Stimulated activated CD4-positive, alpha-beta T cell treated with anti-CD3 and anti-CD28 coated beads, Interleukin-4, amount 100 ng/mL, for 48 hours (primary cell): ENCODE measurements around the gene TBC1D8.

ENCODE experiments used
- DNase-seq, 2 donors: peaks; one replicate each; pipeline ENCODE4 v3.0.0-alpha.2; 2020; ENCODE audit warnings: low read depth in 2 of 2

The TBC1D8 gene

DNA sequence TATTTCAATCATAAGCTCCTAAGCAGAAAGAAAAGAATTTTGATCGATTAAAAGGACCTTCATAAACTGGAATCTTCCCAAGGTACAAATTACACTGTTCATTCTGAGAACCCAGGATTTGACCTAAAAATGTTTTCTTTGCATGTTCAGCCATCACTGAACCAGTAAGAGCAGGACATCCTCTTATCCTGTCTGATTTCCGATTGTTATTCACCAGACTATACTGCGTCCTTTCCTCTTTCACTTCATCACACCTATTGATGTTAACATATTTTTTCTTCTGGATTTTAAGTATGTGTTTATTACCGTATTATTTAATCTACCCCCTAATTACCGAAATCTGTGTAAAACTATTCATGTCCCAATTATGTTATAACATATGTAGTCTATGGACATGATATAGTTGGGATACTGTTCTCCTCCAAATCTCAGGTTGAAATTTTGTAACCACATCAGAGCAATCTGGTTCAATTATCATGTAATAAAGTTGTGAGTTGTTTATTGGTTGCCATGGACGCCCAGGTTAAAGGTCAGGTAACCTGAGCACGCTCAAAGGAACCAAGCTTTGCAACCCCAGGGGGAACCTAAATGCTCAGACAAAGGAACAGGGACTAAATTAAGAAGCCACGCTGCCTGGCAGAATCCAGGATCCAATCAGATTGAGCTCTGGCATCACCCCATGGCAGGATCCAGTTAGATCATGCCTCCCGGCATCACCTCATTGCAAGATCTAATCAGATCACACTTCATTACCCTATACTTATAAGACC, 11.6 kb upstream of the TBC1D8 start:
- DNase-seq = no peak

DNA sequence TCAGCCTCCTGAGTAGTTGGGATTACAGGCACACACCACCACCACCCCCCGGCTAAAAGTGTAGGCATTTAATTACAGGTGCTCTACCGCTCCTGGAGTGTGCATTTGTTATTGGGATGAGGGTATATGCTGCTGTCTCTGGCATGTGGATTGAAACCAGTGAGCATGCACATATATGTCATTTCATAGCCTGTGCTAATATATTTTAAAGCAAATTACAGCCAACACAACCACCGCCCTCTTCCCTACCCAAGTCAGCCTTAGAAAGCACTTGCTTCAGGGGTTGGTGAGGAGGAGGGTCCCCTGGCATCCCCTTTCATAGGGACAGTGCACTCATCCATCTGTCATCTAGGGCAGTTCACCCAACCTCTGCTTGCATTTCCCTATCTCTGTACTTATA, 10.5 kb upstream of the TBC1D8 start:
- DNase-seq = no peak

DNA sequence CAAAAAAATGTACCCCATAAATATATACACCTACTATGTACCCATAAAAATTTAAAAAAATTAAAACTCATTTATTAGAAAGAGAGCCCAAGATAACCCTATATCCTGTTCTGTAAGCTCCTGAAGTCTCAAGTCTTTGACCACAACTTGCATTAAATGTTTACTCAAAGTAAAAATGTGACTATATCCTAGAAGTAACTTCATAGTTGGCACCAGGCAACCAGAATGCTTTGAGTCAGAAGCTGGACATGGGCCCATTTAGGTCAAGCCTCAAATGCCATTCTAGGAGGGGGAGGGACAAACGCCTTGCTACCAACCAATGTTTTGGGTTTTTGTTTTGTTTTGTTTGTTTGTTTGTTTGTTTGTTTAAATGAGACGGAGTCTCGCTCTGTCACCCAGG, 9.3 kb upstream of the TBC1D8 start:
- no peak for DNase-seq

DNA sequence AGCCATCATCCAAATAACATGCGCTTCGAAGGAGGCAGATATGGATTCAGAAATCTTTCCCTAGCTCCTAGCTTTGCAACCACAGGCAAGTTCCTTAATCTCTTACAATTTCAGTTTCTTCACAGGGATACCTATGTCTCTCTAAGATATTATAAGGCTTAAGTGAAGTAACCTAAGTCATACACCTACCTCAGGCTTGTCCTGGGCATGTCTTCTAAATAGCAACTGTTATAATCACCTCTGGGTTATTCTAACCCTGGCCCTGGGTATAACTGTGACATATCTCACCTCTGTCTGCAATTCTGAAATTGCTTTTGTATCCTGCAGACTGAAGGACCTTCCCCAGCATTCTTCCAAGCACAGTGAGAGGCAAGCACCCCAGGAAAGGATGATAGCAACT, 8.3 kb upstream of the TBC1D8 start:
- no peak for DNase-seq

DNA sequence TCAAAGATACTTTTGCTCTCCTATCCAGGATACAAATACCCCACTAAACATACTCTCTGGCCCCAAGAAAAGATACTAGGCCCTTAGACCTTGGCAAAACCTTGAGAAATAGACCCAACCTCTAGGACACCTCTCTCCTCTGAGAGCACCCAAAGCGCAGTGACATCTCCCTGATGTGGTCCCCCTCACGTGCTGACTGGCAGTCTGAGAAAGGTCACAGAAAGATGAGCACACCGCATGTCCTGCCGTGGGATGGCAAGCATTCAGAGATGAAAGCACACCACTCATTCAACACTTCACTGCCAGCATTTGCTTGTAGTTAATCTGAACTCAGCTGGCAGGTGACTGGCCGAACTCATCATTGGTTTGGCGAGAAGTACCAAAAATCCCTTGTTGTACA, 6.1 kb upstream of the TBC1D8 start:
- no peak for DNase-seq

DNA sequence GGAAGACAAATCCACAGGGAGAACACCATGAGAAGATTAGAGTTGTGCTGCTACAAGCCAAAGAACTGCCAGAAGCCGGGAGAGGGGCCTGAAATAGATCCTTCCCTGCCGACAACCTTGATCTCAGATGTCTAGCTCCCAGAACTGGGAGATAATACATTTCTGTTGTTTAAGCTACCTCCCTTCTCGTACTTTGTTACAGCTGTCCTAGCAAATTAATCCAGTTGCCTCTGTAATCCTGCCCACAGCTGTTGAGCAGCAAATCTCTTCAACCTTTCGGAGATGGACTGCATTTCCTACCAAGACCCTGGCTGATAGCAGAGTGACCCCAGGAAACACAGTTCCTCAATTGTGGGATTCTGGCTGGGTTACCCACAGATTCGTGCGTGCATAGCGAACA, 2.6 kb upstream of the TBC1D8 start:
- DNase-seq = no peak

DNA sequence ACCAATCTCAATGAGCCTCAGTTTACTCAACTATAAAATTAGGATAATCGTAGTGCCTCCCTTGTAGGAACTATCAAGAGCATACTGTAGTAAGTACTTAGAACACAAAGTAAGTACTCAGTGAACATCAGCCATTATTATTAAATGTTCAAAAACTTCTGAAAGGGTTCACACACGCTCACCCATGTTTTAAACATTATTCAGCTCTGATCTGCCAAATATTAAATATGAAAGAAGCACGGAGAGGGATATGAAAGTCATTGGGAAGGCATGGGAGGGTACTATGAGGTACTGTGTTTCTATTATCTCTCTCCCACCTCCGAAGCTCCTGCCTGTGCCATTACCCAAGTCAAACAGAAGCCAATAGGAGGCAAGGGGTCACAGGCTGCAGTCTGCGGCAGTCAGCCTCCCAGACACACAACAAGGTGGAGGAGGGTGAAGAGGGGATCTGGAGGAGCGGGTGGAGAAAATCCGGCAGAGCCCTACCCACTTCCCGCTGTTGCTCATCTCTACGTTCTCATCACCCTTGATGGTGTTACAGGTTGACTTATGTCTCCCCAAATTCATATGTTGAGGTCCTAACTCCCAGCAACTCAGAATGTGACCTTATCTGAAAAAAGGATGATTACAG, 2.0 kb upstream of the TBC1D8 start:
- no peak for DNase-seq

DNA sequence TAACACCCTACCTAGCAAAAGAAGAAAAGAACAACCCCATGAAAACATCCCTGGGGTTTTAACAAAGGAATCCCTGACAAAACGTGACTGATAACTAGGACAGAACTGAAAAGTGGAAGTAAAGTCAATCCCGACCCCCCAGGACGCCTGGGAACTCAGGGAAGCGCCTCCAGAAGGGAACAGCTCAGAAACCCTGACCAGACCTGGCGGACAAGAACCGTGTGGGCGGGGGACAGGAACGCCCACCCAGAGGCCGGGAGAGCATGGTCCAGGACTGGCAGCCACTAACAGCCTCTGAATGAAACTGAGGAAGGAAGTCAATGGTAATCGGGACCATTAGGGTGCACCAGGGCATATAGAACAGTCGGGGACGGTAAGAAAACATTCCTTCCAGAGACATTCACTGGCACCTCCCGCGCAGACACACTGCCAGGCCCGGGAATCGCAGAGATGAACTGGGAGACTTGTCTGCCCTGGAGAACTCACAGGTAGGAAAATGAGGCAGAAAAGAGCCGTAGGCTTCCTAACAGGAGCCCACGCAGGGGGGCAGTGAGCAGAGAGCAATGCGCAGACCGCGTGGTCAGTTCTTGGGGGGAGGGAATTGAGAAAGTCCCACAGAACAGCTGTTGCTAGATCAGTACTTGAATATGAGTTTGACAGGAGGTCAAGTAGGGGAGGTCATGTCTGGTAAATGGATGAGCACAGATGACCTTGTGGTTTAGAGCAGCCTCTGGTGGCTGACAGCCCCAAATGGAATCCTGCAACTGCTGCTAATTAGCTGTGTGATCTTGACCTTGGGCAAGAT, 1.3 kb upstream of the TBC1D8 start:
- no peak for DNase-seq

DNA sequence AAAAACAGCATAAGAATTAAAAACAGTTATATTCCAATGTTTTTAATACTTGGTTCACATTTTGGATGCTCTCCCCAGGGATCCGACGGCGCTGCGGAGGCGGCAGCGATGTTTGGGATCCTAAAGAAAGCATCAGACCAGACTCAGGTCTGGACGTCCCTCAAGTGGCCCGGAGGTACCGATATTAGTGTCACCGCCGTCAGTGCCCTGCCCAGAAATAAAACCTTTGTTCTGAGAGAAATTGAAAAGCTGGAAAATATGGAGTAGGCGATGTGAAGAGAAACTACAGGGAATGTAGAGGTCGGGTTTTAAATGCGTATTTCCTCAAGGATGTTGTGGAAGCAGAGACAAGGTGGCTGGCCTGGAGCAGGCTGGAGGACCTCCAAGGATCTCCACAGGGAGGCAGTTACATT, 683 bp upstream of the TBC1D8 start:
- DNase-seq = no peak

DNA sequence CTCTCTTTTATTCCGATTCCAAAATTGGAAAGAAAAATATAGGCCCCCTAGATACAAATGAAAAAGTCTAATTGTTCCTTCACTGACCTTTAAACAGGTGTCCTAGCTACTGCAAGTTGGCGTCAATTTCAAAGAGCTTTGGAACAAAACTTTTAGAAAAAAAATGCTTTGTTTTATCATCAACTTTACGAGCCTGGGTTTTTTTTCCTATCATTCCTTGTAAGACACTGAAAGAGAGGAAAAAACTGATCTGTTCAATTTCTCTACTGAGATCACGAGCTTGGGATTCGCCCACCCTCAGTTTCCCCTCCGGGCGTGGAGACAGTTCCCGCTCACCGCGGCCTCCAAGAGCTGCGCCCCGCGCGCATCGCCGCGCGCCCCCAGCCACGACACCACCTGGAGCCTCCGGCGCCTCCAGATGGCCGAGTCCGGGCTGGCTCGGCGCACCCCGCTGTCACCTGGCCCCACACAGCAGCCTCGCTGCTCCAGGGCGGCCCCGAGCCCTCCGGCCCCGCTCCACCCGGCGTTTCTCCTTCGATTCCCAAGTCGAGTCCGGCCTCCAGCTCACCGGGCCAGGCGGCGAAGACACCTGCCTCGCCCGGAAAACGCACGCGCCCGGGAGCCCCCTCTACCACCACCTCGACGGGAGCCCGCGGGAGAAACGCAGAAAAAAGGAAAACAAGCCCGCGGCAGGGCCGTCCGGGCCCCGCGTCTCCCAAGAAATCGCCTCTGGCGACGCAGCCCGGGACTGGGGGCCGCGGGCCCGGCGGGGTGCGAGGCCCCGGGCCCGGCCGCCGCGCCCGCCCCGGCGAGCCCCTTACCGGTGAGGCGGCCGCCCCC, 656 bp downstream of the TBC1D8 start:
- DNase-seq = no peak

DNA sequence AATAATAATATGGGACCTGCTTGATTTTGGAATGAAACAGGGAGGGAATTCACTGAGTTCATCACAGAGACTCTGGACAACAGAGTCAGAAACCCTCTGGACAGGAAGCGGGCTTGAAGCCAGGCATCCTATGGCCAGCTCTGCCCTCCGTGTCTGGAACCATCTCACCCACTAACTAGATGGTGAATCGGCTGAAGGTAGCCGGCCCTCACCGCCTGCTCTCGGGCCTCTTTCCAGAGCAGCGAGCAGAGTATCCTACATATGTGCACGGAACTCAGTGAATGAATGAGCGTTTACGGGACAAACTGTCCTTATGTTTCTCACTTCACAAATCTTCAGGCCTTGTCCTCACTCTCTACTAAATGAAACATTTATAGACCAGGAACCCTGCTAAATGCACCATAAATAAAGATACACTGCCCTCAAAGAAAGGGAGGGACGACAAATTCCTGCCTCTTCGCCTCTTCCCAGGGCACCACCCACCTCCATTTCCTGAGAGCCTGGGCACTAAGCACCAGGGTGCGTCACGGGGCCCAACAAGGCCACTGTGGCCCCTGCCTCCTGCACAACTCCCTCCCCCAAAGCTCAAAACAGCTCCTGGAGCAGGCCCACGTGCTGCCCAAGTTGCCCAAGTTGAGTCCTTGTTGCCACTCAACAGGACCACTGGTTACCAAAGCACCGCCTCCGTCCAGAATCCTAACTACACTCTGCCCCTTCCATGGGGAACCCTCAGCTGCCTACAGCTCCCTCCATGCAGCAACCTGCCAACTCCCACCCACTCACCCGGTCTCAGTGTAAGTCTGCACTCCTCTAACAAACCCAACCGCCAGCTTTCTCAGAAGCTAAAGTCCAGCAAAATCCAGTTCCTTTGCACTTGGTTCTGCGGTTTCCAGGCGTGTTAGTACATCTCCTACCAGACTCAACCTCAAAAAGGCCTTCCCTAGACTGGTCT, 1.7 kb downstream of the TBC1D8 start:
- DNase-seq = no peak

DNA sequence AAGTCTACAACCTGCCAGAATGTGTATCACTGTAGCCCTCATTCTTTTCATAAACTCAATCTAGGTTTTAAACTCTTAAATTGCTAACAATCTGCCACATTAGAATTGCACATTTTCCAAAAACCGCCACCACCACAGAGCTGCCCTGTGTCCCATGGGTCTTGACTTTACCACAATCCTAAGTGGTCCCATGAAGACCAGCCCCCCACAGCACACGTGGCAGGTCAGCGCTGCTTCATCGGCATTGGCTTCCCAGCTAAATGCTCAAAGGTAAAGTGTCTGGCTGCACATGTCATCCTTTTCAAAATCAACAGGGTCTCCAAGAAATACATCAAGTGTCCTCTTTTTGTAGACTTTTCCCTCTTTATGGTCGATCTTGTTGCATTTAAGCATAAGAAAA, 2.4 kb downstream of the TBC1D8 start:
- DNase-seq = no peak

DNA sequence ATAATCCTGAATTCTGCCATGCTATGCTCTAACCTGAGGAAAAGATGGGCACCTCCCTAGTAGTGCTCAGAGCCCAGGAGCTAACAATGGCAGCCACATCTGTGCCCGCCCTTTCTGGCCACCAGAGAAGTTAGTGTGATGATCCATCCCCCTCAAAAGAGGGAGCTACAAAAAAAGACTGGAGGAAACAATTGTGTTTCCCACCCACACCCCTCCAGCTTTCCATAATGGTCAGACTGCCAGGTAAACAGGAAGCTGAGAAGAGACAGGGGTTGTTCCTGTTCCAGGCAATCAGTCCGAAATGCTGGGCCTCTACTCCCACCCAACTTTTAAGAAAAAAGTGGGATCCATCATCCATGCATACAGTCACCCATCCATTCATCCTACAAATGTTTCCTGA, 3.2 kb downstream of the TBC1D8 start:
- DNase-seq = no peak

DNA sequence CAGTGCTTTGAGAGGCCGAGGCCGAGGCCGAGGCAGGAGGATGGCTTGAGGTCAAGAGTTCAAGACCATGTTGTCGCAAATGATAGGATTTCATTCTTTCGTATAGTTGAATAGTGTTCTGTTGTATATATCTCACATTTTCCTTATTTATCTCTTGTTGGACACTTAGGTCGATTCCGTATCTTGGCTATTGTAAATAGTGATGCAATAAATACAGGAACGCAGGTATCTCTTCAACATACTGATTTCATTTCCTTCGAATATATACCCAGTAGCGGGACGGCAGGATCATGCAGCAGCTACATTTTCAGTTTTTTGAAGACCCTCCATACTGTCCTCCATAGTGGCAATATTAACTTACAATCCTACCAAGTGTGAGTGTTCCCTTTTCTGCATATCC, 4.1 kb downstream of the TBC1D8 start:
- DNase-seq = no peak

DNA sequence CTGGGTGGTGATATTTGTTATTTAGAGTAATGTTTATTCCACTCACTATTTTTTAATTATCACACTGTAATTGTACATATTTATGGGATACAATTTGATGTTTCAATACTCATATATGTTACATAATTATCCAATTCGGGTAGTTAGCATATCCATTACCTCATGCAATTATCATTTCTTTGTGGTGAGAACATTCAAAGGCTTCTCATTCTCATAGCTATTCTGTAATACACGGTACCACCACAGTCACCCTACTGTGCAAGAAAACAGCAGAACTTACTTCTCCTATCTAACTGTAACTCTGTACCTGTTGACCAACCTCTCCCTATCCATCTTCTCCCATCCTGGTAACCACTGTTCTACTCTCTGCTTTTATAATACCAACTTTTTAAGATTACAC, 4.6 kb downstream of the TBC1D8 start:
- no peak for DNase-seq

DNA sequence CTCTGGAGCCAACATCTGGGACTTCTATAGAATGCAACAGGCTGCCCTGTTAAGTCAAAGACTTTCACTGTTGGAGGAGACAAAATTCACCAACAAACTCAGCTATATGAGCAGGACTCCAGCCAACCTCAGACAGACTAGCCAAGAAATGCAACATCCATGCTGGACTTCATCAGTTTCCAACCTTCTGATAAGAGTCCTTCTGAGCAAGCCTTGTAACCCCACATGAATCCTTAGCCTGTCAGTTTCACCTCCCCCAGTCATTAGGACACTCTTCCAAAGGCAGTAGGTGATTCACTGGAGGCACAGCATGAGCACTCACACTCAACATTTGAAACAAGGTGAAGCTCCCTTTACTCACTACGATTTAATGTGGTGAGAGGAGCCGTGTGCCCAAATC, 5.8 kb downstream of the TBC1D8 start:
- DNase-seq = no peak

DNA sequence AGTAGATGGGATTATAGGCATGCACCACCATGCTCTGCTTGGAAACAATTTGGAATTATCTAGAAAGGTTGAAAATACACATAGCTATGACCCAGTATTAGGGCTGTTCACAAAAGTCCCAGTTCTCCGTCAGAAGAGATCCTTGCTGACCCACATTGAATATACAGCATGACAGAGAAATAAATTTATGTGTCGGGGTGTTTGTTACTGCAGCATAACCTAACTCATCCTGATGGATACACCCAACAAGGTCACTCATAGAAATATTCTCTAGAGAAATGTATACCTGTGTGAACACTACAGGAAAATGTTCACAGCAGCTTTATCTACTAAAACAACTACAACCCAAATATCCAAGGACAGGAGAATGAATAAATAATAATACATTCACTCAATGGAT, 9.0 kb downstream of the TBC1D8 start:
- no peak for DNase-seq

DNA sequence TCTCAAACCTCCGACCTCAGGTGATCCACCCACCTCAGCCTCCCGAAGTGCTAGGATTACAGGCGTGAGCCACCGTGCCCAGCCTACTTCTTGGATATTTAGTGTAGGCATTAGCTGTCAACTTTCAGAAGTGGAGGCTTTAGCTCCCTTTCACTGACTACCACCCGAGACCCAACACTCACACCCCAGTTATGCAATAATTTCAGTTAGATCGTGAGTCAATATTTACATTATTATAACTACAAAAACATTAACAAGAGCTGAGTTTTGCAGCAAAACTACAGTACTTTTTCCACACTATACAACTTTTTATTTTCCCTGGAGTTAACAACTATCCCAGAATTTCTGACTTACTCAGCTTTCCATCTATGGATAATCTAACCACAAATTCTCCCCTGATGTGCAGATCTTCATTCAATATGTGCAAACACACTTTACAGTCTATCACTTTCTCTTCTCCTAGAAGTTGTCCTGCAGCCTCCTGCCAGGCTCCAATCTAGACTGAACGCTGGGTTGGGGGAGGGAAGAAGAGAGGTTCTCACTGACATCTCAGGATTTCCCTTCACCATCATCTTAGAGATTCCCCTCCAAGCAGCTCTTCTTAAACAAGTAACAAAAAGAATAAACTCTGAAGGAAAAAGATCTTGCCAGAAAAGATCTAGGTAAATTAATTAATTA, 10.1 kb downstream of the TBC1D8 start:
- DNase-seq = no peak

DNA sequence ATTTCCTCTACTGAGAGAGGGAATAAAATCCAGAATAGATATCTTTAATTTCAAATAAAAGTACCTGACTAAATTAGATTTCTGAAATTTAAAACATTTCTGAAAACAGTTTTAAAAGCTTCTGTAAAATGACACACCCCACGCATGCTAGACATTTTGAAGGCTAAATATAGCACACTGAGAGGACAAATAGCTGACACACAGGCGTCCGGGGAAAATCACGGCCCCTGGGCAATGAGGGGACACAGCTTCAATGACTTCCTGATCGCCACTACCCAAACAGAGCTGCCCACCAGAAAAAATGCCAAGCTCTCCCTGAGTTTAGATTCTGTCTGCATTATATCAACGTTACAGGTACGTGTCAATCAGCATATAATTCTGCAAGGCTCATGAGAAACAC, 10.9 kb downstream of the TBC1D8 start:
- DNase-seq = no peak

DNA sequence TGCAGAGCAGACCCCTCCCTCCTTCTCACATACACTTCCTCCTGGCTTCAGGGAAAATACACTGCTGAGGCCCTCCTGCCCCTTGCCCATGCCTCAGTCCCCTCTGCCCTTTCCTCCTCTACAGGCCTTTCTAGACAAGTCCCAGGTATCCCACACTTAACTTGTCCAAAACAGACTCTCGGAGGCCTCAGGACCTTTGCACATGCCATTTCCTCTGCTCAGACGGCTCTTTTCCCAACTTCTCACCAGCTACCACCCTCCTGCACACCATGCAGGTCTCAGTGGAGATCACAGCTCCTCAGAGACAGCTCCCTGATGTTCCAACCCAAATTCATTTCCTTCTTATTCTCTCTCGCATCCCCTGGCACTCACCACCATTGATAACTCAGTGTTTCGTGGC, 11.7 kb downstream of the TBC1D8 start:
- no peak for DNase-seq
